IPS-NIHi7 (cell line): ENCODE measurements around the gene PAFAH1B2.
A peak's percentile ranks its signal among the peaks of the same experiment; 100 is the strongest.
"Not testable (repeated sequence)": the region's sequence is repeated elsewhere in the genome, so short reads cannot be mapped to it uniquely, and the experiment has no call there.

Source experiments
- DNase-seq: peaks from one replicate; pipeline ENCODE4 v3.0.0; 2012; ENCODE audit warnings: mixed read lengths; ENCODE audit errors: extremely low spot score

PAFAH1B2 gene

GRCh38 chr11:117127171-117127901 is 16.8 kb upstream of the PAFAH1B2 start:
- no peak for DNase-seq

GRCh38 chr11:117128289-117128688 is 15.8 kb upstream of the PAFAH1B2 start:
- DNase-seq: no peak

GRCh38 chr11:117130396-117130795 is 13.7 kb upstream of the PAFAH1B2 start:
- DNase-seq: not testable (repeated sequence)

GRCh38 chr11:117130879-117131278 is 13.2 kb upstream of the PAFAH1B2 start:
- DNase-seq: no peak

GRCh38 chr11:117134431-117134830 is 9.7 kb upstream of the PAFAH1B2 start:
- DNase-seq: no peak

- not testable (repeated sequence) for DNase-seq
These were observed 9.1 kb upstream of the PAFAH1B2 start for GRCh38 chr11:117134979-117135378.

GRCh38 chr11:117137223-117138086 is 6.6 kb upstream of the PAFAH1B2 start:
- DNase-seq: not testable (repeated sequence)

GRCh38 chr11:117143390-117143789 is 697 bp upstream of the PAFAH1B2 start:
- peak; percentile 66 for DNase-seq

- DNase-seq: peak; percentile 71
These were observed 648 bp downstream of the PAFAH1B2 start for GRCh38 chr11:117144477-117145392.

GRCh38 chr11:117145393-117145761 is 1.3 kb downstream of the PAFAH1B2 start:
- DNase-seq: peak; percentile 22

GRCh38 chr11:117146521-117146920 is 2.4 kb downstream of the PAFAH1B2 start:
- DNase-seq: no peak

- DNase-seq: no peak
These were observed 8.0 kb downstream of the PAFAH1B2 start for GRCh38 chr11:117152066-117152465.

GRCh38 chr11:117154468-117154867 is 10.4 kb downstream of the PAFAH1B2 start:
- no peak for DNase-seq

GRCh38 chr11:117157507-117157906 is 13.4 kb downstream of the PAFAH1B2 start:
- no peak for DNase-seq

GRCh38 chr11:117159892-117160291 is 15.8 kb downstream of the PAFAH1B2 start:
- DNase-seq: no peak

- DNase-seq: no peak
These were observed 16.7 kb downstream of the PAFAH1B2 start for GRCh38 chr11:117160826-117161225.

GRCh38 chr11:117166491-117166890 is 22.4 kb downstream of the PAFAH1B2 start:
- no peak for DNase-seq

GRCh38 chr11:117169736-117170135 is 25.6 kb downstream of the PAFAH1B2 start:
- DNase-seq: no peak

GRCh38 chr11:117170210-117170609 is 26.1 kb downstream of the PAFAH1B2 start:
- DNase-seq: no peak

- no peak for DNase-seq
These were observed 26.9 kb downstream of the PAFAH1B2 start for GRCh38 chr11:117171007-117171403.

- peak; percentile 36 for DNase-seq
These were observed 27.4 kb downstream of the PAFAH1B2 start for GRCh38 chr11:117171404-117172061.
